Posterior vena cava (tissue), 2 donors: ENCODE results near the gene RSBN1L. TPM values are rescaled to one million over a fixed set of nuclear protein-coding genes. Genes with fewer than 3 reads are reported as not detected.
A peak's percentile ranks its signal among the peaks of the same experiment; 100 is the strongest.

ENCODE experiments used
- DNase-seq: peaks from one replicate; pipeline ENCODE4 v3.0.0-alpha.2; 2020; ENCODE audit warnings: low spot score
- intact Hi-C, 2 donors: fragments of 100-400 bp; cut with DNase I; formaldehyde crosslinking; loops; one replicate each; pipeline versions ENCODE4 v1.14.1 to v1.14.2; 2022 to 2023
- total RNA-seq, 2 donors: library from RNA; stranded (reverse); fragmentation: NEBNext Ultra II Directional; extraction: Animal tissue kit (Norgen Biotek cat#: 25700); gene quantifications; one replicate each; pipeline ENCODE4 v1.2.1, GENCODE V29; 2021
- donor health status: DM: yes; HTN: yes; CAD: no.
- donor health status: DM: yes; HTN: yes; CAD: no.

Gene RSBN1L
- total RNA-seq, 2 donors from 2014 or later = 19.2 to 19.8 TPM

DNA sequence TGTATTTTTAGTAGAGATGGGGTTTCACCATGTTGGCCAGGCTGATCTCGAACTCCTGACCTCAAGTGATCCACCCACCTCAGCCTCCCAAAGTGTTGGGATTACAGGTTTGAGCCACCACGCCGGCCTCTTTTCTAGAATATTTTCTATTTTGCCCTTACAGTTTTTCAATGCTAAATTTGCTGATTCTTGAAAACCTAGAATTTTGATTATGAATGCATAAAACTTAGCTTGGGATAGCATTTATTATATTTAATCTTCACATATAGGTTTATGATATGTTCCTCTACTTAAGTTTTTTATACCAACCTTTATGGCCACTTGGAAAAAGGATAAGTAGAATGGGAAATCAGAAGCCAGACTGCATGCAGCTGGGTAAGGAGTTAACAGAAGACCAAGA is 99.8 kb downstream of the RSBN1L start:
- no peak for DNase-seq
- intact Hi-C loops = no loop called here

DNA sequence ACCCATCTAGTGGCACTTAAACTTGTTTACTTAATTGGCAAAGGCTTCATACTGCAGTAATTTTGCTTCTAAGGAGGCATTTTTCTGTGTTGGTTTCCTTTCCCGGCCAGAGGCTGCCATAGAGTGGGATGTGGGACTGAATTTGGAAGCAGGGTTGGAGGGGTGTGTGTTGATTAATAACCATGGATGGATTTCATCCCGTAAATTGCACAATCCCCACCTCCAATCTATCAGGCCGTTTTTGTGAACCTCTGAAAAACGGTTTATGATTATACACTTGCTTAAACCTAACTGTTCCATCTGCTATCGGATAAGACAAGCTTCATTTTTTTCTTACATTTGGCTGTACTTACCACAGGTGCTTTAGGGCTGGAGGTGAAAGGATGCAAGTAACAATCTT is 100.7 kb downstream of the RSBN1L start:
- intact Hi-C loops = no loop called here
- no peak for DNase-seq

DNA sequence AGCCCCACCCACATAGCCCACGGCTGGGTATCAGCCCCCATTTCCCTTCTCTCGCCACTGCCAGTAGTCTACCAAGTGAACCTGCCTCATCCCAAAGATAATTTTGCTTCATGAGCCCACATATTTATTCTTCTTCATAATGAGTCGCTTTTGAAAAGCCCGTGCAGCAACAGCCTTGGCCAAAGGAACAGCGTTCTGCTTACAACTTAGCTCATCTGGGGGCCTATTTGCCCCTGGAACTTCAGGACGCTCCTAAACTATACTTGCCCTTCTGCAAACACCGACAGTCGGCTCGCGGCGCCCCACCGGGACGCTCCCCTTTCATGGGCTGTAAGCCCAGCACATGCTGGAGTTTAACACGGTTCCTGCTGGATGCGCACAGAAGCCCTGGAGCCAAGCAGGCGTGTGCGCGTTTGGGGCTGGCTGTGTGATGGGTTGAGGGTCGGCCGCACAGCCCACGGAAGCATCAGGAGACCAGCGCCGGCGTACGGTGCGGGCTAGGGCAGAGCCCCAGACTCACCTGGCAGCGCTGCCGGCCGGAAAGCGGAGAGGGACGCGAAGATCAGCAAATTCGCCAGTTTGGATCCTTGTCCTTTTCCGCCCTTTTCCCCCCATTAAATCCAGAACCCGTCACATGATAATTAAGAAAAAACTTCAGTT is 101.6 kb downstream of the RSBN1L start:
- no peak for DNase-seq

DNA sequence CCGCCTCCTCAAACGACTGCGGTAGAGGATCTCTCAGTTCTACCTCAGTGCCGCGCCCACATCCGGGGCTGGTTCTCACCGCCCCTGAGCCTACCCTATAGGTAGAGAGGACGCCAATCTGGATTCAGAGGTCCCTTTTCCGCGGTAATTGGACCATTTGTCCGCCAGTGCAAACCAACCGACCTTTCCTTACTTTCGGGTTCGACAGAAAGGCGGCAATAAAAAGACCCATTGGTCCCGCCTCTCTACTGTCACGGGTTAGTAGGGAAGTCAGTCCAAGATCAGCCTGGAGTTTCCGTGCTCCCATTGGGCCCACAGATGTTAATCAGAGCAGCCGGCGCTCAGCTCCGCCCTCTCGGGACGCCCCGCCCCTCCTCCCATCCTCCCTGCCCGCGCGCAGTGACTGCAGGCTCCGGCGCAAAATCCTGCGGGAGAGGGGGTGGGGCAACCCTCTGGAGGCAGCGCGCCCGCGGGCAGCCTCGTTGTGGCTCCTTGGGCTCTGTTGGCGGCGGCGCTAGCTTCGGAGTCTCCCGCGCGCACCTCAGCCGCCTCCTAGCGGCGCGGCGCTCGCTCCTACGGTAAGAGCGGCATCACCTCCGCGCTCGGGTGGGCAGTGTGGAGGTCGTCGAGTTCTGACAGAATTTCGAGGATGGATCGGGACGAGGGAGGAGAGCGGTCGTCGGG is 102.3 kb downstream of the RSBN1L start, which contains the start of the genes PHTF2 and TMEM60:
TSS of gene PHTF2 (plus strand) at position 380 of the 684 bp plus-strand sequence.
TSS of gene TMEM60 (minus strand) at position 41 of the 684 bp plus-strand sequence. CDS start 4,061 bp downstream, outside the sequence.
- DNase-seq = peak; percentile 99
- intact Hi-C loops = no loop called here

More for the DNA sequence above, 101.6 kb downstream of the RSBN1L start:
- intact Hi-C loops = no loop called here

DNA sequence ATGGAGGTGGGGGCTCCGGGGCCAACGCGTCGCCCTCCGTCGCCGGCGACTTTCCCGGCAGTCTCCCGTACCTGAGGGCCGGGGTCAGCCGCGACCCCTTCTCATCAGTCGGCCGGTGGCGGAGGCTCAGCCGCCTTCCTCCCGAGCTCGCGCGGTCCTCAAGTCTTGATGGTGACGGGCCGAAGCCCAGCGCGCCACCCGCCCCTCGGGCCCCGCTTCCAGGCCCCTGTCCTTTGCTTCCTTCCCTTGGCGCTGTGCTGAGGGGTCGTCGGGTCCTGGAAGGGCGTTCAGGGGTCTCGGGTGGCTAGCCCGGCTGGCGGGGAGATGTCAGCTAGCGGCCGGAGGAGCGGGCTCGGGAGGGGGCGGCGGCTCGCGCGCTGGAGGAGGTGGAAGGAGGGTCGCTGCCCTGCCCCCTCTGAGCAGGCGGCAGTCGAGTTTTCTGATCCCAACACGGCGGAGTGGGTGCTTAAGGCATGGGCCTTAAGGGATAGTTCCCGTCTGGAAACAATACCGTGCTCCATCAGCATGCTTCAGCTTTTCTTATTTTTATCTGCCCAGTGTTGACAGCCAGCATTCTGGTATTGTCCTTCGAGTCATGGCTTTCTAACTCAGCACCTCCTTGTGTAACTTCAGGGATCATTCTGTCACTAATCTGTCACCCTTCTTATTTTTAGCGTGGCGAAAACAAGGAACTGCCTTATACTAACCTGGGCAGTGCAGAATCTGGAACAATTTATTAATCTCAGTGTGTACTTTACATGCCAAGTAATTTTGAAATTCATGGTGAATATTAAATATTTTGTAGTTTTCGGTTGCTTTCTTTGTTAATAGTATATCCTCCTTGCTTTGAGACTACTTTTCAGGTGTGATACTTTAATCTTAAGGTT is 103.1 kb downstream of the RSBN1L start:
- intact Hi-C loops = no loop called here
- peak; percentile 87 for DNase-seq

DNA sequence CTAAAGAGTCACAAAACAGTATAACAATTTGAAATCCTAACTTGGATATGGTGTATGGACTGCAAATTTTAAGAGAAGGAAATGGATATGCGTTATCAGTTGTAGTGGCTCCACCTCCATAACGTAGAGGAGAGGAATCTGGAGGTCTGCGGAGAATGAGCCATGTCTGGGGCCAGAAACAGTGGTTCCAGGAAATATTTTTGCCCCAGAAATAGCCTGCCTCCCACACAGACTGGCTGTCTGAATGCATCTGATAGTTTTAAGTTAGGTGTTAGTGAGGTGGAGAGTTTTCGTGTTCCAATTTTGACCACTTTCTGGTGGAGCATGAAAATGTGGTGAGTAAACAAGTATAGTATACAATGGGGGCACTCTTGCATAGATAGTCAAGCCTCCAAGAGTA is 103.9 kb downstream of the RSBN1L start:
- DNase-seq = no peak
- intact Hi-C loops = no loop called here

DNA sequence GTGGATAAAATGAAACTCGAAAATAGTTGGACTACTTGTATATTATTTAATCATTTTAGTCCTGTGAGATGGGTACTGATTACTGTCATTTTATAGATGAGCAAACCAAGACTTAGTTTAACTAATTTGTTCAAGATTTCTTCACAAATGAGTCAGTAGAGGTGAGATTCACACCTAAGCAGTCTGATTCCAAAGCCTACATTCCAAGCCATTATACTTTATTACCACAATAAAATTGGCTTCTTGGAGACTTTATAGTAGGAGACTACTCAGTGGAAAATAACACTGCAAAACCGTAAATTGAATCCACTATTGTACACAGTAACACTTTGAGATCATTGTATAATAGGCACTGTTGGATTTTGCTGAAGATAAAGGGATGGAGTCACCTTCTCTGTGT is 104.5 kb downstream of the RSBN1L start:
- intact Hi-C loops = no loop called here
- no peak for DNase-seq

DNA sequence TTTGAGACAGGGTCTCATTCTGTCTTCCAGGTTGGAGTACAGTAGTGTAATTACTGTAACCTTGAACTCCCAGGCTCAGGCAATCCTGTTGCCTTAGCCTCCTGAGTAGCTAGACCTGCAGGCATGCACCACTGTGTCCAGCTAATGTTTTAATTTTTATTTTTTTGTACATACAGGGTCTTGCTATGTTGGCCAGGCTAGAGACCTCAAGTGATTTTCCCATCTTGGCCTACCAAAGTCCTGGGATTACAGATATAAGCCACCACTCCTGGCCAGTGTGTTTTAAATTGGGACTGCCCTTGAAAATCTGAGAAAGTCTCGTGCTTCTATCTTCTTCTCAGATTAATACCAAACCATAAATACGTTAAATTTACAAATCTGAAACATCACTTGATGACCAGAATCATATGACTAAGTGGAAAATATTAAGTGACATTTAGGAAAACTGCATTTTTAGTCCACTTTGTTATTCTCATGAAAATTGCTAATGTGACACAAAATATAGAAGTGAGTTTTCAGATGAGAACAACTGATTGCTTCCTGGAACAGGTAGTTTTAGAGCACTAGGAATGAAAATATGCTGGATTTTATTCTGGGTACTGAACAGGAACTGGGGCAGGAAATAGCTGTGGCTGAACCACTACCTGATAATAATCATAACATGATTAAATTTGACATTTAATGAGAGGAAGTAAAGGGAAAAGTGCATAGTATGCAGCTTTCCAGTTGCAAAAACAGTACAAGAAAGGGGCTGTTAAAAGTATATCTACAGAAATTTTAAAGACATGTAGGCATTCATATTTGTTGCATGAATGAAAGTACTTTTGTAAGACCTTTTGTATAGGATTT is 106.5 kb downstream of the RSBN1L start:
- DNase-seq = no peak
- intact Hi-C loops = no loop called here

DNA sequence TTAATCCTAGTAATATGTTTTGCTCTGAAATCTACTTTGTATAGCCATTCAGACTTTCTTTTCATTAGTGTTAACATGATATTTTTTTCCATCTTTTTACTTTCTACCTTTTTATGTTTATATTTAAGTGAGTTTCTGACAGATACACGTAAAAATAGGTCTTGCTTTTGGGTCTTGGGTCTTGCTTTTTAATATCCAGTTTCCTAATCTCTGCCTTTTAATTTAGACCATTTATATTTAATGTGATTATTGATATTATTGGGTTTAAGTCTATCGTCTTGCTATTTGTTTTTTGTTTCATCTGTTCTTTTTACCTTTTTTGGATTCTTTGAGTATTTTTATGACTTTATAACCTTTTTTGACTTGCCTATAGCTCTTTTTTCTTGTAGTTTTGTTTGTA is 110.2 kb downstream of the RSBN1L start:
- no peak for DNase-seq
- intact Hi-C loops = no loop called here

DNA sequence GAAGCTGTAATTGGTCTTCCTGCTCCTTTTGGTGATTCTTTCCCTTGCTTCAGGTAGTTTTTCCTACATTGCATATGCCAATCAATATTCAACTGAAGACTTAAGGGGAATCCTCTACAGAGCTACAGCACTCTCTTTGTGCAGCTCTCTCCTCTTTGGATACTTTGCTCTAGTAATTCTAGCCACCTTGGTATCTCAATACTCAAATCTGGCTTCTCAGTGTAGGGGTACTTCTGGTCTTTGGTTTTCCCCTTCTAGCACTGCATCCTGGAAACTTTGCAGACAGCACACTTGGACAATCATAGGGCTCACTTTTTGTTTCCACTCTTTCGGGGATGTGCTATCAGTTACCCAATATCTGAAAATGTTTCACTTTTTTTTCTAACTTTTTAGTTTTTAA is 112.3 kb downstream of the RSBN1L start:
- intact Hi-C loops = no loop called here
- no peak for DNase-seq

DNA sequence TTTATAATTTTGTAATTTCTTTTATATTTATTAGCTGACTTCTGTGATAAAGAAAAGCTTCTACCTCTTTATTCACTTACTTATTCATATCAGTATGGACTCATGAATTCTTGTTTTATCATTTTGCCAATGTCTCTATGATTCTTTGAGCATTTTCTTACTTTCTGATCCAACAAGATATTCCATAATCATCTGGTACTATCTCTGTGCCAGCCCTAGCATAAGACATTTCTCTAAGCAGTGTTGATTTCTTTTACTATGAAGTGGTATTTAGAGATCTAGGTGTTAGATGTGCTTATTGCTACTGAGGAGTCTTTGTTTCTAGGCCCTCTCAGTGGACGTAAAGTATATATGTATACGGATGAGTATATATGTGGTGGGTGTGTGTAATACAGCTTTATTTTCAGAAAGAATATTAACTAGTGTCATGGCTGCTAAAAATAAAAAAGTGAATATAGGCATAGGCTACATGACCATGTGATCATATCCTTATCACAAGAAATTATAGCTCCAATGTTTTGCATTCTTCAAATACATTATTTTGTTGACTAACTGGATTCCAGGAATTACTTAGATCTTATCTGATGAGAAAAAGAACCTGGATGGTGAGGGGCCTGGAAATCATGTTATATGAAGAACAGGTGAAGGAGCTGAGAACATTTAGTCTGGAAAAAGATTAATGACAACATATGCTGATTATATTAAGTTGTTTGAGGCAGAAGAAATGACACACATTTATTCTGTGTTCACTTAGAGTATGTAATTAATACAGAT is 115.4 kb downstream of the RSBN1L start:
- DNase-seq = no peak
- intact Hi-C loops = no loop called here

DNA sequence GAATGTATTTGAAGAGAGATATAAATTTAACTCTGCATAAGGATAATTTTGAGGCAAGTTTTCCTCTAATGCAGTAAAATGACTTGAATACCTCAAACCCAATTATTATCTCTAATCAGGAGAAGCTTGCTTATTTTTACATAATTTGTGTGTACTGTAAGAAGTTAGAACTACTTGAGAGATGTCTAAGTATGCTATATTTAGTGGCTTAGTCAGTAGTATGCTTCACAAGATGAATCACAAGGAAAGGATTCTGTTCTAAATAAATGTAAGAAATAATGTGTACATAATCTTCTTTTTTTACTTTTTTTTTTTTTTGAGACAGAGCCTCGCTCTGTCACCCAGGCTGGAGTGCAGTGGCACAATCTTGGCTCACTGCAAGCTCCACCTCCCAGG is 116.0 kb downstream of the RSBN1L start:
- no peak for DNase-seq
- intact Hi-C loops = no loop called here

DNA sequence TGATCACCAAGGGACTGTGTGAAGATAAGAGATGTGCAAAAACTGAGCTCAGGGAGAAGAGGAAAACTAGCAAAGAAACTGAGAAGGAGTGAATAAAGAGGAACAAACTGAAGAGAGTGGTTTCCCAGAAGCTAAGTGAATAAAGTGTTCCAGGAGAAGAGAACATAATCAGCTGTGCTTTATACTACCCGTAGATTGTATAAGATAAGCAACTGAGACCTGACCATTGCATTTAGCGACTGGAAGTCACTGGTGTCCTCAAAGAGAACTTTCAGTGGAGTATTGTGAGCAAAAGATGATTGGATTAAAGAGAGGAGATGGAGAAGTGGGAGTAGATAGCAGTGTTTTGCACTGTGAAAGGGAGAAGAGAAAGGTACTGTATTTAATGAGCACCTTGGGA is 116.9 kb downstream of the RSBN1L start:
- intact Hi-C loops = no loop called here
- no peak for DNase-seq

DNA sequence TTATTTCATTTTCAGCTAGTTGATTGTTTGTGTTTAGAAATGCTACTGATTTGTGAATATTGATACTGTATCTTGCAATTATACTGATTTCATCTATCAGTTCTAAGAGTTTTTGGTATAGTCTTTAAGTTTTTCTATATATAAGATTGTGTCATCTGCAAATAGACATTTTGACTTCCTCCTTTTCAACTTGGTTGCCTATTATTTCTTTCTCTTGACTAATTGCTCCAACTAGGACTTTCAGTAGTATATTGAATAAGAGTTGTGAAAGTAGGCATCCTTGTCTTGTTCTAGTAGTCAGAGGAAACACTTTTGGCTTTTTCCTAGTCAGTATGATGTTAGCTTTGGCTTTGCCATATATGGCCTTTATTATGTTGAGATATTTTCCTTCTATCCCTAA is 122.8 kb downstream of the RSBN1L start:
- intact Hi-C loops = no loop called here
- DNase-seq = no peak

DNA sequence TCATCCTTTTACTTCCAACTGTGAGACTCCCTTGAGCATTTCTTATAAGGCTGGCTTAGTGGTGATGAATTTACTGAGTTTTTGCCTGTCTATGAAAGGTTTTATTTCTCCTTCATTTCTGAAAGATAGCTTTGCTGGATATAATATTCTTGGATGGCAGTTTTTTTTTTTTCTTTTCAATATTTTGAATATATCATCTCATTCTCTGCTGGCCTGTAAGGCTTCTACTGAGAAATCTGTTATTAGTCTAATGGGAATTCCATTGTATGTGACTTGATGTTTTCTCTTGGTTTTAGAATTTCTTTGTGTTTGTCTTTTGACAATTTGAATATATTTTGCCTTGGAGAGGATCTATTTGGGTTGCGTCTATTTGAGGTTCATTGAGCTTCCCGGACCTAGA is 124.7 kb downstream of the RSBN1L start:
- intact Hi-C loops = no loop called here

DNA sequence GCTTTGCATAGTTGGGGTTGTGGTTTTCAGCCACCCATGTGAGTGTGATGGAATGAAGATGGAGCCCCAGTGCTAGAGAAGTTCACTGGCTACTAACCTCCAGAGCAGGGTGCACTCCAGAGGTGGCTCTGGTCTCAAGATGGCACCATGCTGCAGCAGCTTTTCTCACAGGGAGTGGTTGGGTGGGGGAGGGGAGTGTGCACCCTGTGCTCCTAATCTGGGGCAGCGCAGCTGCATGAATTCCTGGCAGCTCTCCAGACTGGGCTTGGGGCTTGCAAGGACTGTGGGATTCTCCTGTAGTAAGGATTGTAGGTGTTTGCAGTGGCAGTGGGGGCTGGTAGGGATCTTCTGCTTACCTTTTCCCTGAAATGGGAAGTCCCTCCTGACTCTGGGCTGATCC is 126.0 kb downstream of the RSBN1L start:
- intact Hi-C loops = no loop called here
- no peak for DNase-seq

More for the DNA sequence above, 124.7 kb downstream of the RSBN1L start:
- DNase-seq = no peak

DNA sequence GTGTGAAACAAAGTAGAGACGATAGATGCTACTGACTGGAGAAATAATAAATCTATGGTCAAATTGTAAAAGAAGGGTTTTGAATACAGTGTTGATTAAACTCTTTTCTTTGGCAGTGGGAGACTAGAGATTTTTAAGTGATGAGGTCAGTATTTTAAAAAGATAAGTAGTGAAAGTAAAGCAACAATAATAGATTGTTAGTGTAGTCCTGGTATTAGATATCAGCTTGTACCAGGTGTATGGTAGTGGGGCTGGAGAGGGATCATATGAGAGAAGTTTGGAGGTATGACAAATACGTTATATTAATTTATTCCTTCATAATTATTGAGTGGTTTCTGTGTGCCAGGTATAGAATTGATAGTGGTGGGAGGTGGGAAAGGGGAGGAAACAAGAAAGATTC is 127.5 kb downstream of the RSBN1L start:
- intact Hi-C loops = no loop called here
- no peak for DNase-seq

DNA sequence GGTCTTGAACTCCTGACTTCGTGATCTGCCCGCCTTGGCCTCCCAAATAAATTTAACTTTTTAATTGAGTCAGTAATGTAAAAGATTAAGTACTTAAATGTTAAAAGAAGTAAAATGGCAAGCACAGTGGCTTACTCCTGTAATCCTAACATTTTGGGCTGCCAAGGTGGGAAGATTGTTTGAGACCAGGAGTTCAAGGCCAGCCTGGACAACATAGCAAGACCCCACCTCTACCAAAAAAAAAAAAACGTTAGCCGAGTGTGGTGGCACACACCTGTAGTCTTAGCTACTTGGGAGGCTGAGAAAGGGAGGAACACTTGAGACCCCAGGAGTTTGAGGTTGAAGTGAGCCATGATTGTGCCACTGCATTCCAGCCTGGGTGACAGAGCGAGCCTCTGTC is 128.4 kb downstream of the RSBN1L start:
- DNase-seq = no peak
- intact Hi-C loops = no loop called here

DNA sequence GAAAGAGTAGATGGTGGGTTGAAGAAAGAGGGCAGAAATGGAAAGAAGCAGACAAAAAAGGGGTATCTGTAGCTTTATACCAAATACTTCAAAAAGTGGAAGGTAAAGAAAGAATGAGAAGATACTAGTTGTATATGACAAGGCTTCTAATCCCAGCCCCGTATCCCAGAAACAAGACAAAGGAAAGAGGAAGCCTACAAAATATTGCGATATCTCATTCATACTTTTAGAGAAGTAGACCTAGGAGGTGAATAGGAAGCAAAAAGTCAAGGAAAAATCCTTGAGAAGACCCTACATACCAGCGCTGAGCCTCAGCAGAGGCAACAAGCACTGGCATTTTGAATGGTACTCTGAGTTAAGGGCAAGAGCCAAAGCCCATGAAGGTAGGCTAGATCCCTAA is 128.9 kb downstream of the RSBN1L start:
- DNase-seq = no peak
- intact Hi-C loops = no loop called here
